ENCODE results near the gene AFF3.
"Not testable (repeated sequence)": the region's sequence is repeated elsewhere in the genome, so short reads cannot be mapped to it uniquely, and the experiment has no call there.

AFF3 gene

GRCh38 chr2:99504844-99505584 lies 637.4 kb downstream of the AFF3 start:
- DNase-seq = no peak

- not testable (repeated sequence) for DNase-seq
Observed at GRCh38 chr2:99503662-99504416, 638.6 kb downstream of the AFF3 start.

- DNase-seq = no peak
Observed at GRCh38 chr2:99496021-99496420, 646.4 kb downstream of the AFF3 start.
